KG1 (cell line): ENCODE results near the gene PDCL3.

Source experiments
- DNase-seq: peaks from one replicate; lab custom pipeline; 2025; lab: John Stamatoyannopoulos, UW

Gene PDCL3

GRCh38 chr2:100560216-100560830 is 2.5 kb upstream of the PDCL3 start:
- DNase-seq = no peak

GRCh38 chr2:100561191-100561590 is 1.6 kb upstream of the PDCL3 start:
- DNase-seq = no peak

GRCh38 chr2:100563407-100564247 is 834 bp downstream of the PDCL3 start:
- DNase-seq = no peak

- no peak for DNase-seq
Observed at GRCh38 chr2:100568989-100569388, 6.2 kb downstream of the PDCL3 start.

- no peak for DNase-seq
Observed at GRCh38 chr2:100571668-100572067, 8.9 kb downstream of the PDCL3 start.

GRCh38 chr2:100577777-100578176 is 15.0 kb downstream of the PDCL3 start:
- DNase-seq = no peak

GRCh38 chr2:100580367-100581276 is 17.8 kb downstream of the PDCL3 start:
- DNase-seq = peak; percentile 61

GRCh38 chr2:100581277-100581612 is 18.5 kb downstream of the PDCL3 start:
- DNase-seq = no peak

GRCh38 chr2:100584816-100585215 is 22.0 kb downstream of the PDCL3 start:
- DNase-seq = no peak

GRCh38 chr2:100588071-100588786 is 25.4 kb downstream of the PDCL3 start:
- no peak for DNase-seq

- no peak for DNase-seq
Observed at GRCh38 chr2:100589527-100589926, 26.7 kb downstream of the PDCL3 start.

- DNase-seq = no peak
Observed at GRCh38 chr2:100592226-100592625, 29.4 kb downstream of the PDCL3 start.

- DNase-seq = no peak
Observed at GRCh38 chr2:100596465-100596864, 33.7 kb downstream of the PDCL3 start.

- DNase-seq = no peak
Observed at GRCh38 chr2:100599566-100599965, 36.8 kb downstream of the PDCL3 start.

GRCh38 chr2:100601661-100602060 is 38.9 kb downstream of the PDCL3 start:
- DNase-seq = no peak

GRCh38 chr2:100603414-100603813 is 40.6 kb downstream of the PDCL3 start:
- no peak for DNase-seq

GRCh38 chr2:100603948-100604633 is 41.3 kb downstream of the PDCL3 start:
- no peak for DNase-seq

GRCh38 chr2:100606332-100606725 is 43.5 kb downstream of the PDCL3 start:
- DNase-seq = no peak

GRCh38 chr2:100606726-100607343 is 44.0 kb downstream of the PDCL3 start:
- DNase-seq = peak; percentile 10

- DNase-seq = peak; percentile 29
Observed at GRCh38 chr2:100610381-100610831, 47.6 kb downstream of the PDCL3 start.
